Measurements from ENCODE around the gene CNDP2.

The CNDP2 gene

GRCh38 chr18:74493689-74494088 is 2.5 kb upstream of the CNDP2 start:
- peak; percentile 49 for TF ChIP-seq CTCF (IDR thresholded peaks at IDR 0.05)
- peaks cover 37% of the 10 kb centered on the region for H3K4me1 Mint-ChIP-seq
- DNase-seq: peak; percentile 31
- no peak overlapping the region for H3K27ac Mint-ChIP-seq
- H3K9me3 Mint-ChIP-seq: peaks cover 9% of the 10 kb centered on the region
- H3K27me3 Mint-ChIP-seq (ENCODE audit: low read depth, poor library complexity): peaks cover 7% of the 10 kb centered on the region
- peaks cover 11% of the 10 kb centered on the region for H3K36me3 Mint-ChIP-seq (ENCODE audit: low read depth)
- H3K4me3 Mint-ChIP-seq: peak overlapping the region; percentile 52

GRCh38 chr18:74494514-74494913 is 1.6 kb upstream of the CNDP2 start:
- no peak for DNase-seq
- Mint-ChIP-seq H3K27ac (no peak overlapping the region), H3K36me3 (ENCODE audit: low read depth) (peaks cover 18% of the 10 kb centered on the region), H3K9me3 (peaks cover 9% of the 10 kb centered on the region), H3K4me1 (peaks cover 36% of the 10 kb centered on the region), H3K27me3 (ENCODE audit: low read depth, poor library complexity) (peaks cover 7% of the 10 kb centered on the region), H3K4me3 (peak overlapping the region; percentile 93)
- no peak for TF ChIP-seq CTCF (IDR thresholded peaks at IDR 0.05)

- peak; percentile 71 for DNase-seq
- Mint-ChIP-seq H3K9me3 (peaks cover 4% of the 10 kb centered on the region), H3K36me3 (ENCODE audit: low read depth) (peaks cover 38% of the 10 kb centered on the region), H3K27me3 (ENCODE audit: low read depth, poor library complexity) (peaks cover 5% of the 10 kb centered on the region), H3K27ac (peak overlapping the region; percentile 86), H3K4me3 (peak overlapping the region; percentile 93), H3K4me1 (peaks cover 45% of the 10 kb centered on the region)
- no peak for TF ChIP-seq CTCF (IDR thresholded peaks at IDR 0.05)
Measured at GRCh38 chr18:74496508-74497323, 553 bp downstream of the CNDP2 start.

GRCh38 chr18:74497324-74497676 is 1.1 kb downstream of the CNDP2 start:
- Mint-ChIP-seq H3K4me3 (peak overlapping the region; percentile 93), H3K4me1 (peaks cover 45% of the 10 kb centered on the region), H3K27ac (no peak overlapping the region), H3K9me3 (no peaks in the 10 kb centered on the region), H3K27me3 (ENCODE audit: low read depth, poor library complexity) (no peaks in the 10 kb centered on the region), H3K36me3 (ENCODE audit: low read depth) (peaks cover 43% of the 10 kb centered on the region)
- no peak for TF ChIP-seq CTCF (IDR thresholded peaks at IDR 0.05)
- no peak for DNase-seq

GRCh38 chr18:74497778-74498177 is 1.6 kb downstream of the CNDP2 start:
- H3K4me1 Mint-ChIP-seq: peaks cover 45% of the 10 kb centered on the region
- no peak for TF ChIP-seq CTCF (IDR thresholded peaks at IDR 0.05)
- H3K27me3 Mint-ChIP-seq (ENCODE audit: low read depth, poor library complexity): no peaks in the 10 kb centered on the region
- H3K9me3 Mint-ChIP-seq: no peaks in the 10 kb centered on the region
- peak overlapping the region; percentile 93 for H3K4me3 Mint-ChIP-seq
- peaks cover 48% of the 10 kb centered on the region for H3K36me3 Mint-ChIP-seq (ENCODE audit: low read depth)
- no peak for DNase-seq
- no peak overlapping the region for H3K27ac Mint-ChIP-seq
